Gastrocnemius medialis (tissue), 4 donors: ENCODE measurements around the gene GPC2. TPM values are rescaled to one million over a fixed set of nuclear protein-coding genes. Genes with fewer than 3 reads are reported as not detected.

Experiments used
- ATAC-seq, 2 donors: fragments of 150-250 bp; one replicate each; pipeline ENCODE4 v1.9.1; 2016
- DNase-seq, 2 donors: peaks; one replicate each; pipeline ENCODE4 v3.0.0-alpha.2; 2019
- H3K27ac ChIP-seq, 4 donors: fragments of 200-600 bp; sonication (generic); 1 replicate in 1 of 4; 2 replicates in 3 of 4; pipeline ENCODE4 v1.5.1; 2016 to 2018; ENCODE audit warnings: mild to moderate bottlenecking in 2 of 4, moderate library complexity in 1 of 4
- H3K27me3 ChIP-seq, 3 donors: fragments of 200-600 bp; sonication (generic) in 2 of 3; 1 replicate in 1 of 3; 2 replicates in 2 of 3; pipeline versions ENCODE4 v1.5.1 to v1.6.0; 2016 to 2019; ENCODE audit warnings: mild to moderate bottlenecking in 1 of 3, moderate library complexity in 1 of 3
- H3K36me3 ChIP-seq, 2 donors: fragments of 200-600 bp; sonication (generic) in 1 of 2; one replicate each; pipeline ENCODE4 v1.5.1; 2017 to 2018
- H3K4me1 ChIP-seq, 2 donors: fragments of 200-600 bp; sonication (generic) in 1 of 2; one replicate each; pipeline ENCODE4 v1.5.1; 2016 to 2017; ENCODE audit warnings: mild to moderate bottlenecking in 2 of 2
- H3K4me3 ChIP-seq, 4 donors: fragments of 200-600 bp; sonication (generic) in 3 of 4; 1 replicate in 1 of 4; 2 replicates in 3 of 4; pipeline ENCODE4 v1.5.1; 2016 to 2019; ENCODE audit warnings: mild to moderate bottlenecking in 2 of 4
- H3K9me3 ChIP-seq, 3 donors: fragments of 200-600 bp; sonication (generic) in 2 of 3; 1 replicate in 1 of 3; 2 replicates in 2 of 3; pipeline ENCODE4 v1.5.1; 2016 to 2019
- POLR2A ChIP-seq, 2 donors: fragments of 450-650 bp; IDR thresholded peaks; one replicate each; pipeline ENCODE4 v1.6.1; 2017; ENCODE audit warnings: antibody characterized with exemption in 2 of 2, mild to moderate bottlenecking in 2 of 2, moderate library complexity in 2 of 2
- in situ Hi-C, 4 donors: fragments of 200-750 bp; cut with MboI; loops; one replicate each; pipeline versions ENCODE4 v1.15.0 to v1.8.0; 2017; ENCODE audit warnings: low sequenced_read_pairs in 4 of 4
- intact Hi-C: fragments of 100-400 bp; cut with DNase I; formaldehyde crosslinking; loops from one replicate; pipeline ENCODE4 v1.15.1; 2023; ENCODE audit warnings: low total_unique reads
- total RNA-seq, 4 donors: library from RNA; depleted of rRNA; stranded (reverse); fragments of >200 nt; gene quantifications; one replicate each; pipeline versions ENCODE4 v1.1.0 to v1.2.3, GENCODE V29; 2016
- TF ChIP-seq, protein P1 (sequence below), 5 experiments: fragments of 450-650 bp in 3 of 5; fragments of 200-600 bp in 2 of 5; sonication (generic) in 2 of 5; IDR thresholded peaks in 4 of 5; conservative IDR thresholded peaks in 1 of 5; 1 replicate in 4 of 5; 2 replicates in 1 of 5; pipeline ENCODE4 v1.5.1; 2016 to 2019; ENCODE audit warnings: antibody characterized with exemption in 5 of 5, mild to moderate bottlenecking in 3 of 5, moderate library complexity in 3 of 5

Gene GPC2
- total RNA-seq, 4 donors from 2014 or later, result 4.0 TPM; not detected in 3

DNA sequence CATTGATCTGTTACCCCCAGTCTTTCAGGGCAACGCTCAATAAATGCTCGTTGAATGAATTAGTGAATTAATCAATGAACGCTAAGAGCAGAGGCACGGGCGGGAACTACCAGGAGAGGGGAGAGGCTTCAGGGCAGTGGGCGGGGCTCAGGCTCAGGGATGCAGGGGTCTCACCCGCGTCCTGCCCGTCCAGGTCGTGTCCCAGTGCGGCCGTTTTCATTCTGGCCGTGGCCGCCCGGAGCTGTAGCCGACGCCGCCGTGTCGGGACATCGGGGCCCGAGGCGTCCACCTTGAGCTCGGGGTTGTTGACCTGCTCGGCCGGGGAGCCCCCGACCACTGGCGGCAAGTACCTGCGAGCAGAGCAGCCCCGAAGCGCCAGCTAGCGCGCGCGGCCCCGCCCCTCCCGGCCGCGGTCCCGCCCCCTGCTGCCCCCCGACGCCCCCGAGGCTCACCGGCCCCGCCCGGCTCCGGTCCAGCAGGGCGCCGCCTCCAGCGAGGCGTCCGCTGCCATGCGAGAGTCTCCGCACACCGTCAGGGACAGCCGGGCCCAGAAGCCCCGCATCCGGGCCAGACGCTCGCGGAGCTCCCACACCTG, 6.0 kb downstream of the GPC2 start:
- intact Hi-C loops, result no loop called here
- Histone ChIP-seq H3K27ac (no peak overlapping the region), H3K9me3 (no peaks in the 10 kb centered on the region), H3K4me1 (peaks cover 2 to 9% of the 10 kb centered on the region in 2 donors), H3K36me3 (no peaks in the 10 kb centered on the region), H3K4me3 (peak overlapping the region in 2 of 4 donors; percentile 7 to 8), H3K27me3 (peaks cover 12 to 48% (median 46%) of the 10 kb centered on the region in 3 donors)
- no peak for DNase-seq
- TF ChIP-seq, protein P1, sequence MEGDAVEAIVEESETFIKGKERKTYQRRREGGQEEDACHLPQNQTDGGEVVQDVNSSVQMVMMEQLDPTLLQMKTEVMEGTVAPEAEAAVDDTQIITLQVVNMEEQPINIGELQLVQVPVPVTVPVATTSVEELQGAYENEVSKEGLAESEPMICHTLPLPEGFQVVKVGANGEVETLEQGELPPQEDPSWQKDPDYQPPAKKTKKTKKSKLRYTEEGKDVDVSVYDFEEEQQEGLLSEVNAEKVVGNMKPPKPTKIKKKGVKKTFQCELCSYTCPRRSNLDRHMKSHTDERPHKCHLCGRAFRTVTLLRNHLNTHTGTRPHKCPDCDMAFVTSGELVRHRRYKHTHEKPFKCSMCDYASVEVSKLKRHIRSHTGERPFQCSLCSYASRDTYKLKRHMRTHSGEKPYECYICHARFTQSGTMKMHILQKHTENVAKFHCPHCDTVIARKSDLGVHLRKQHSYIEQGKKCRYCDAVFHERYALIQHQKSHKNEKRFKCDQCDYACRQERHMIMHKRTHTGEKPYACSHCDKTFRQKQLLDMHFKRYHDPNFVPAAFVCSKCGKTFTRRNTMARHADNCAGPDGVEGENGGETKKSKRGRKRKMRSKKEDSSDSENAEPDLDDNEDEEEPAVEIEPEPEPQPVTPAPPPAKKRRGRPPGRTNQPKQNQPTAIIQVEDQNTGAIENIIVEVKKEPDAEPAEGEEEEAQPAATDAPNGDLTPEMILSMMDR (IDR thresholded peaks at IDR 0.05 in 4 of 5, conservative IDR thresholded peaks at IDR 0.05 in 1 of 5), result no peak
- TF ChIP-seq POLR2A (IDR thresholded peaks at IDR 0.05), result no peak
- no peak for ATAC-seq
- in situ Hi-C loops, result loop anchor here in 1 of 4 donors (25.0 kb wide), 1 partner anchor 166 kb away; no protein-coding TSS in a partner anchor

DNA sequence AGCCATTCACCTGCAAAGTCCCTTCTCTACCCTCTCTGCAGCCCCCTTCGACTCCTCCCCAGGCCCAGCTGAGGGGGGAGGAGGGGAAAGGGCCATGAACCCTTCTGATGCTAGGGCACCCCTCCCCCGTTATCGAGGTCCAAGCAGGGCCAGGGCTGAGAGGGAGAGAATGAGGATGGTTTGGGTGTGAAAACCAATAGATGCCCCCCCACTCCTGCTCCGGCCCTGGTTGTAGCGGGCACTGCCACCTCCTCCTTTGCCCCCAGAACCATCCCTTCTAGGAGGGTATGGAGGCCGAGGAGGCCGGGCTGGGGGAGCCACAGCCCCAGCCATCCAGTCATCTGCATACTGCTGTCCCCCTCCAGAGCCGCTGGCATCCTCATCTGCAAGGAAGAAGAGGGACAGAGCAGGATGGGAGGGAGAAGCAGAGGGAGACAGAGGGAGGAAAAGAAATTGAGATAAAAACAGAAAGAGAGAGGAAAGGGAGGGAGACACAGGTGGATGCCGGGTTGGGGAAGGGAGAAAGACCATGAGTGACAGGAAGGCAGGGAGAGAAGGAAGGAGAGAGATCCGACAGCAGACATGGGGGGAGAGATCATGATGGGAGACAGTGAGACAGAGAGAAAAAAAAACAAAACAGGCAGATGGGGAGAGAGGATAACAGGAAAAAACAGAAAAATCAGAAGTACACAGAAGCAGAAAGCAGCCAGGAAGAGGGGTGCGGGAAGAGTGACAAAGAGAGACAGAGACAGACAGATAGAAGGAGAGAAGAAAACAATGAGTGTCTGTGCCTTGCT, 6.9 kb downstream of the GPC2 start:
- no peak for ATAC-seq
- no peak for TF ChIP-seq POLR2A (IDR thresholded peaks at IDR 0.05)
- TF ChIP-seq, protein P1 (IDR thresholded peaks at IDR 0.05 in 4 of 5, conservative IDR thresholded peaks at IDR 0.05 in 1 of 5), result no peak
- H3K27ac ChIP-seq, result no peak overlapping the region
- DNase-seq, result no peak
- H3K4me3 ChIP-seq, result no peak overlapping the region
- H3K36me3 ChIP-seq, result no peaks in the 10 kb centered on the region
- peaks cover 2 to 9% of the 10 kb centered on the region in 2 donors for H3K4me1 ChIP-seq
- H3K9me3 ChIP-seq, result no peaks in the 10 kb centered on the region
- peaks cover 12 to 48% (median 46%) of the 10 kb centered on the region in 3 donors for H3K27me3 ChIP-seq
- intact Hi-C loops, result no loop called here
- in situ Hi-C loops, result loop anchor here in 1 of 4 donors (25.0 kb wide), 1 partner anchor 167 kb away; no protein-coding TSS in a partner anchor

GRCh38 chr7:100169147-100169850, 7.9 kb downstream of the GPC2 start:
- no peak for DNase-seq
- peak overlapping the region in 2 of 4 donors; percentile 49 to 59 for H3K27ac ChIP-seq

GRCh38 chr7:100167912-100168323, 9.3 kb downstream of the GPC2 start:
- intact Hi-C loops, result no loop called here
- H3K27me3 ChIP-seq, result peaks cover 8 to 44% (median 40%) of the 10 kb centered on the region in 3 donors

More at GRCh38 chr7:100169147-100169850, 7.9 kb downstream of the GPC2 start:
- H3K4me3 ChIP-seq, result no peak overlapping the region
- no peak for ATAC-seq
- no peaks in the 10 kb centered on the region for H3K9me3 ChIP-seq
- H3K4me1 ChIP-seq, result peaks cover 2 to 9% of the 10 kb centered on the region in 2 donors
- in situ Hi-C loops, result loop anchor here in 1 of 4 donors (25.0 kb wide), 1 partner anchor 168 kb away; no protein-coding TSS in a partner anchor
- peaks cover 12 to 48% (median 46%) of the 10 kb centered on the region in 3 donors for H3K27me3 ChIP-seq
- intact Hi-C loops, result no loop called here
- TF ChIP-seq, protein P1 (IDR thresholded peaks at IDR 0.05 in 4 of 5, conservative IDR thresholded peaks at IDR 0.05 in 1 of 5), result no peak
- no peak for TF ChIP-seq POLR2A (IDR thresholded peaks at IDR 0.05)
- no peaks in the 10 kb centered on the region for H3K36me3 ChIP-seq

More at GRCh38 chr7:100167912-100168323, 9.3 kb downstream of the GPC2 start:
- DNase-seq, result no peak
- Histone ChIP-seq H3K27ac (peak overlapping the region; percentile 49 to 63 (median 56)), H3K4me3 (peak overlapping the region; percentile 38 to 53 (median 46)), H3K4me1 (peaks cover 2 to 9% of the 10 kb centered on the region in 2 donors), H3K36me3 (no peaks in the 10 kb centered on the region), H3K9me3 (no peaks in the 10 kb centered on the region)
- in situ Hi-C loops, result loop anchor here in 1 of 4 donors (25.0 kb wide), 1 partner anchor 169 kb away; no protein-coding TSS in a partner anchor
- ATAC-seq, result peak; percentile 22 to 35
- TF ChIP-seq, protein P1 (IDR thresholded peaks at IDR 0.05 in 4 of 5, conservative IDR thresholded peaks at IDR 0.05 in 1 of 5), result no peak
- TF ChIP-seq POLR2A (IDR thresholded peaks at IDR 0.05), result no peak
